HCT116 (cell line): ENCODE results near the gene MBNL2. TPM values are rescaled to one million over a fixed set of nuclear protein-coding genes. Genes with fewer than 3 reads are reported as not detected.
A peak's percentile ranks its signal among the peaks of the same experiment; 100 is the strongest.

ENCODE experiments used
- ATAC-seq: fragments of 200-7000 bp; cut with Tn5 transposase; 2 replicates; pipeline ENCODE4 v1.9.1; 2020; ENCODE audit warnings: mild to moderate bottlenecking, moderate library complexity
- BruUV-seq: library from RNA; stranded (reverse); fragments of 400-500 nt; replicated peaks from 2 replicates; lab custom pipeline; 2021; lab: Mats Ljungman, UMichigan
- CTCF ChIA-PET: fragments of 300-600 bp; sonication (Branson Sonifier 250); formaldehyde crosslinking; loops from one replicate; lab custom pipeline; 2021; ENCODE audit warnings: antibody characterized with exemption; lab: Charles Lee
- POLR2A ChIA-PET: fragments of 300-600, 350-600 bp; sonication (Branson Sonifier 250); formaldehyde crosslinking; loops from one replicate; lab custom pipeline; 2021; ENCODE audit warnings: antibody characterized with exemption; lab: Charles Lee
- RAD21 ChIA-PET, 2 experiments: fragments of 300-600 bp; sonication (Branson Sonifier 250); formaldehyde crosslinking; loops; one replicate each; lab custom pipeline; 2023; ENCODE audit warnings: low total read pairs in 2 of 2; ENCODE audit not compliant: uncharacterized antibody in 2 of 2, unreplicated experiment in 2 of 2, low non-redundant PET in 1 of 2; lab: Charles Lee
- DNase-seq: peaks from one replicate; pipeline ENCODE4 v3.0.0-alpha.2; 2010; ENCODE audit warnings: low read depth, low spot score
- H2AFZ ChIP-seq: fragments of 200-600 bp; shearing (Covaris generic), sonication (generic); 2 replicates; pipeline ENCODE4 v1.6.1; 2017; ENCODE audit warnings: low read depth, mixed run types, mixed read lengths, antibody characterized with exemption, low read length; ENCODE audit not compliant: poor library complexity, severe bottlenecking
- H3K27ac ChIP-seq: 2 replicates; pipeline ENCODE4 v1.5.1; 2012; ENCODE audit warnings: low read depth, low read length
- H3K27me3 ChIP-seq: fragments of 200-600 bp; sonication (generic); 2 replicates; pipeline ENCODE4 v1.6.1; 2016; ENCODE audit warnings: mixed run types, low read length, mixed read lengths; ENCODE audit not compliant: insufficient read depth
- H3K36me3 ChIP-seq, 2 experiments: fragments of 200-500 bp in 1 of 2; fragments of 200-600 bp in 1 of 2; sonication (Bioruptor generic) in 1 of 2; sonication (generic) in 1 of 2; 2 replicates each; pipeline versions ENCODE4 v1.5.1 to v1.6.1; 2014 to 2016; ENCODE audit warnings: low read length in 2 of 2, inconsistent platforms in 1 of 2, mixed read lengths in 1 of 2, mixed run types in 1 of 2; ENCODE audit not compliant: insufficient read depth in 2 of 2, control insufficient read depth in 1 of 2
- H3K4me1 ChIP-seq, 2 experiments: fragments of 200-600 bp in 1 of 2; sonication (generic) in 1 of 2; 2 replicates each; pipeline versions ENCODE4 v1.5.1 to v1.6.1; 2012 to 2017; ENCODE audit warnings: low read length in 2 of 2, inconsistent platforms in 1 of 2, mild to moderate bottlenecking in 1 of 2, mixed read lengths in 1 of 2, mixed run types in 1 of 2, moderate library complexity in 1 of 2; ENCODE audit not compliant: insufficient read depth in 2 of 2, control insufficient read depth in 1 of 2
- H3K4me2 ChIP-seq: fragments of 200-600 bp; sonication (generic); 2 replicates; pipeline ENCODE4 v1.6.1; 2017; ENCODE audit warnings: mixed run types, low read length, mixed read lengths
- H3K4me3 ChIP-seq, 2 experiments: fragments of 200-600 bp in 1 of 2; sonication (generic) in 1 of 2; replicated peaks in 1 of 2; 2 replicates each; pipeline ENCODE4 v1.5.1; 2011 to 2016; ENCODE audit warnings: low read length in 2 of 2, control low read depth in 1 of 2, low read depth in 1 of 2, mild to moderate bottlenecking in 1 of 2, mixed read lengths in 1 of 2, mixed run types in 1 of 2
- H3K79me2 ChIP-seq: fragments of 200-600 bp; sonication (generic); 2 replicates; pipeline ENCODE4 v1.6.1; 2017; ENCODE audit warnings: mild to moderate bottlenecking, mixed run types, low read length, moderate library complexity, mixed read lengths; ENCODE audit not compliant: insufficient read depth
- H3K9ac ChIP-seq: fragments of 200-600 bp; sonication (generic); 2 replicates; pipeline ENCODE4 v1.6.1; 2016; ENCODE audit warnings: low read length, mixed read lengths
- H3K9me2 ChIP-seq: fragments of 200-600 bp; sonication (generic), shearing (Covaris generic); 2 replicates; pipeline ENCODE4 v1.6.1; 2017; ENCODE audit warnings: mixed run types, mild to moderate bottlenecking, moderate library complexity; ENCODE audit not compliant: insufficient read depth
- H3K9me3 ChIP-seq, 2 experiments: fragments of 200-500 bp in 1 of 2; fragments of 200-600 bp in 1 of 2; sonication (Bioruptor generic) in 1 of 2; sonication (generic) in 1 of 2; 2 replicates each; pipeline ENCODE4 v1.6.1; 2014 to 2017; ENCODE audit warnings: low read length in 2 of 2, mixed read lengths in 2 of 2, inconsistent platforms in 1 of 2, low read depth in 1 of 2, mild to moderate bottlenecking in 1 of 2, mixed run types in 1 of 2, moderate library complexity in 1 of 2; ENCODE audit not compliant: control insufficient read depth in 1 of 2, insufficient read depth in 1 of 2
- H4K20me1 ChIP-seq: fragments of 200-600 bp; sonication (generic), shearing (Covaris generic); 2 replicates; pipeline ENCODE4 v1.6.1; 2017; ENCODE audit warnings: mixed run types, mild to moderate bottlenecking, moderate library complexity; ENCODE audit not compliant: insufficient read depth
- CEBPB ChIP-seq: IDR thresholded peaks from 2 replicates; pipeline ENCODE4 v1.6.1; 2012; ENCODE audit warnings: low read depth
- EGR1 ChIP-seq: IDR thresholded peaks from 2 replicates; pipeline ENCODE4 v1.6.1; 2012; ENCODE audit warnings: low read depth
- FOSL1 ChIP-seq: IDR thresholded peaks from 2 replicates; pipeline ENCODE4 v1.6.1; 2012; ENCODE audit warnings: low read depth
- MAX ChIP-seq: IDR thresholded peaks from 2 replicates; pipeline ENCODE4 v1.6.1; 2012
- POLR2A ChIP-seq: IDR thresholded peaks from 2 replicates; pipeline ENCODE4 v1.7.0; 2011; ENCODE audit warnings: borderline replicate concordance; ENCODE audit not compliant: insufficient read depth, insufficient read length; ENCODE audit errors: extremely low read depth
- POLR2AphosphoS5 ChIP-seq: IDR thresholded peaks from 2 replicates; pipeline ENCODE4 v1.6.1; 2011; ENCODE audit warnings: mild to moderate bottlenecking, low read depth, low read length, moderate library complexity
- RAD21 ChIP-seq: IDR thresholded peaks from 2 replicates; pipeline ENCODE4 v1.6.1; 2012; ENCODE audit warnings: low read depth, mild to moderate bottlenecking
- SIN3A ChIP-seq: IDR thresholded peaks from 2 replicates; pipeline ENCODE4 v1.6.1; 2012; ENCODE audit warnings: low read depth
- SRF ChIP-seq: IDR thresholded peaks from 2 replicates; pipeline ENCODE4 v1.6.1; 2012; ENCODE audit warnings: low read depth
- TCF7L2 ChIP-seq: IDR thresholded peaks from 2 replicates; pipeline ENCODE4 v1.7.0; 2011; ENCODE audit warnings: borderline replicate concordance, inconsistent platforms; ENCODE audit not compliant: insufficient read depth, insufficient read length; ENCODE audit errors: extremely low read depth
- intact Hi-C: fragments of 100-400 bp; cut with micrococcal nuclease; formaldehyde crosslinking; loops from 2 replicates; pipeline ENCODE4 v1.10.0; 2022
- total RNA-seq: library from RNA; stranded (reverse); gene quantifications from one replicate; pipeline ENCODE4 v1.2.1, GENCODE V29; 2021; ENCODE audit not compliant: unreplicated experiment

Gene MBNL2
- total RNA-seq, 1 experiment from 2014 or later, result 73.9 TPM

GRCh38 chr13:97352815-97353214 lies 130.7 kb downstream of the MBNL2 start:
- no peak overlapping the region for H2AFZ ChIP-seq
- H4K20me1 ChIP-seq, result no peaks in the 10 kb centered on the region
- RAD21 ChIA-PET, result no interaction called here
- 0 out of 4 replicates have a peak, but pooled peaks cover 0 to 4% of the 10 kb centered on the region in 2 experiments for H3K9me3 ChIP-seq
- no peaks in the 10 kb centered on the region for H3K79me2 ChIP-seq
- H3K4me1 ChIP-seq, result no peaks in the 10 kb centered on the region
- no peak overlapping the region for H3K9ac ChIP-seq
- no peaks in the 10 kb centered on the region for H3K9me2 ChIP-seq
- no peak overlapping the region for H3K27ac ChIP-seq
- no TSS peak for BruUV-seq
- H3K4me3 ChIP-seq, result no peak overlapping the region
- CTCF ChIA-PET, result no interaction called here
- no peaks in the 10 kb centered on the region for H3K27me3 ChIP-seq
- H3K36me3 ChIP-seq, result peaks cover 0 to 21% of the 10 kb centered on the region in 2 experiments; a peak in 3 of 4 replicates
- H3K4me2 ChIP-seq, result no peak overlapping the region
- TF ChIP-seq POLR2A (no peak), RAD21 (no peak), SRF (no peak), CEBPB (no peak), MAX (no peak)
- intact Hi-C loops, result loop anchor here (1.0 kb wide), 1 partner anchor 38 kb away; no protein-coding TSS in a partner anchor
- ATAC-seq, result no peak
- POLR2A ChIA-PET, result no interaction called here
- DNase-seq, result no peak

GRCh38 chr13:97353927-97354675 lies 132.0 kb downstream of the MBNL2 start:
- Histone ChIP-seq H3K9ac (no peak overlapping the region), H4K20me1 (no peaks in the 10 kb centered on the region), H3K9me3 (0 out of 4 replicates have a peak, but pooled peaks cover 0 to 4% of the 10 kb centered on the region in 2 experiments), H2AFZ (no peak overlapping the region), H3K79me2 (no peaks in the 10 kb centered on the region), H3K9me2 (no peaks in the 10 kb centered on the region), H3K36me3 (peaks cover 3 to 27% of the 10 kb centered on the region in 2 experiments; a peak in 3 of 4 replicates), H3K4me1 (no peaks in the 10 kb centered on the region), H3K27me3 (no peaks in the 10 kb centered on the region), H3K4me2 (no peak overlapping the region), H3K4me3 (no peak overlapping the region), H3K27ac (no peak overlapping the region)
- ChIA-PET POLR2A (no interaction called here), CTCF (interaction anchor here (0.6 to 1.3 kb wide), 5 partner anchors 10 to 342 kb away, joined by 3 to 4 read pairs (median 3); no protein-coding TSS in a partner anchor), RAD21 (no interaction called here)
- no TSS peak for BruUV-seq
- ATAC-seq (peak; percentile 38; the same call in 1 of the 2 replicates), DNase-seq (no peak)
- TF ChIP-seq RAD21 (no peak), SIN3A (no peak), POLR2AphosphoS5 (no peak), EGR1 (no peak), TCF7L2 (no peak), POLR2A (no peak), FOSL1 (no peak), CEBPB (no peak)
- intact Hi-C loops, result no loop called here
